ENCODE measurements around the gene RBMS3.

GRCh38 chr3:29245441-29245840 lies 35.4 kb upstream of the RBMS3 start:
- no peak for TF ChIP-seq CTCF (conservative IDR thresholded peaks at IDR 0.05; ENCODE audit: low read depth, low read length)
- no peak for TF ChIP-seq EZH2 (IDR thresholded peaks at IDR 0.05; ENCODE audit: borderline replicate concordance, low read depth, low read length, poor library complexity, severe bottlenecking)

All from A673 (cell line).